Measurements from ENCODE around the gene NDUFC1.

- no peak for TF ChIP-seq CTCF (IDR thresholded peaks at IDR 0.05)
- TF ChIP-seq POLR2AphosphoS5 (IDR thresholded peaks at IDR 0.05): no peak
Observed at GRCh38 chr4:139279760-139280620, 22.3 kb downstream of the NDUFC1 start, which contains the start of gene MGARP.
